IMR-90 (cell line): ENCODE results near the gene CSE1L. TPM values are rescaled to one million over a fixed set of nuclear protein-coding genes. Genes with fewer than 3 reads are reported as not detected.

ENCODE experiments used
- ATAC-seq: fragments of 200-7000 bp; cut with Tn5 transposase; 2 replicates; pipeline ENCODE4 v1.9.1; 2020; ENCODE audit warnings: low read depth, mild to moderate bottlenecking, moderate library complexity
- BruUV-seq: library from RNA; stranded (reverse); fragments of 400-500 nt; replicated peaks from 2 replicates; lab custom pipeline; 2021; lab: Mats Ljungman, UMichigan
- CTCF ChIA-PET: fragments of 300-600 bp; formaldehyde crosslinking; extraction: SDS; loops from one replicate; lab custom pipeline; 2021; ENCODE audit warnings: antibody characterized with exemption; lab: Yijun Ruan, JAX
- POLR2A ChIA-PET: fragments of 300-600 bp; sonication (Branson Sonifier 250); formaldehyde crosslinking; loops from one replicate; lab custom pipeline; 2022; ENCODE audit warnings: antibody characterized with exemption; ENCODE audit not compliant: unreplicated experiment; lab: Charles Lee
- DNase-seq: peaks from one replicate; pipeline ENCODE4 v3.0.0; 2013
- H2AFZ ChIP-seq: replicated peaks from 2 replicates; pipeline ENCODE3; 2013; ENCODE audit warnings: low read length, mild to moderate bottlenecking; ENCODE audit not compliant: poor library complexity
- H2AK5ac ChIP-seq: 2 replicates; pipeline ENCODE4 v1.6.1; 2013; ENCODE audit warnings: low read depth, low read length, inconsistent platforms
- H2AK9ac ChIP-seq: replicated peaks from 2 replicates; pipeline ENCODE3; 2013; ENCODE audit warnings: mild to moderate bottlenecking, low read depth, low read length, moderate library complexity; ENCODE audit not compliant: poor library complexity
- H2BK120ac ChIP-seq: 2 replicates; pipeline ENCODE4 v1.6.1; 2013; ENCODE audit warnings: low read depth, low read length, inconsistent platforms
- H2BK15ac ChIP-seq: 3 replicates; pipeline ENCODE4 v1.6.1; 2013; ENCODE audit warnings: low read depth, low read length, inconsistent platforms
- H2BK20ac ChIP-seq: 2 replicates; pipeline ENCODE4 v1.6.1; 2013; ENCODE audit warnings: low read depth, mild to moderate bottlenecking, inconsistent platforms, low read length, moderate library complexity
- H2BK5ac ChIP-seq: 2 replicates; pipeline ENCODE4 v1.6.1; 2013; ENCODE audit warnings: mild to moderate bottlenecking, low read depth, low read length, inconsistent platforms; ENCODE audit not compliant: poor library complexity, severe bottlenecking
- H3K14ac ChIP-seq: replicated peaks from 2 replicates; pipeline ENCODE4 v1.6.1; 2013; ENCODE audit warnings: low read depth, low read length, inconsistent platforms
- H3K18ac ChIP-seq: 2 replicates; pipeline ENCODE4 v1.6.1; 2013; ENCODE audit warnings: low read depth, low read length, control low read depth
- H3K23ac ChIP-seq: 2 replicates; pipeline ENCODE4 v1.6.1; 2013; ENCODE audit warnings: low read depth, low read length, inconsistent platforms
- H3K27ac ChIP-seq: 2 replicates; pipeline ENCODE4 v1.5.1; 2013; ENCODE audit warnings: mild to moderate bottlenecking, control low read depth, low read length; ENCODE audit not compliant: insufficient read depth
- H3K27me3 ChIP-seq: 2 replicates; pipeline ENCODE4 v1.6.1; 2013; ENCODE audit warnings: low read length; ENCODE audit not compliant: control insufficient read depth, insufficient read depth
- H3K36me3 ChIP-seq: 2 replicates; pipeline ENCODE4 v1.6.1; 2013; ENCODE audit warnings: low read length, mixed read lengths; ENCODE audit not compliant: control insufficient read depth, insufficient read depth
- H3K4ac ChIP-seq: 2 replicates; pipeline ENCODE4 v1.6.1; 2013; ENCODE audit warnings: low read depth, low read length, inconsistent platforms
- H3K4me1 ChIP-seq: 2 replicates; pipeline ENCODE4 v1.6.1; 2013; ENCODE audit warnings: low read length, mixed read lengths; ENCODE audit not compliant: control insufficient read depth, insufficient read depth
- H3K4me2 ChIP-seq: 2 replicates; pipeline ENCODE4 v1.6.1; 2013; ENCODE audit warnings: low read depth, mild to moderate bottlenecking, control low read depth, low read length, moderate library complexity
- H3K4me3 ChIP-seq: 2 replicates; pipeline ENCODE4 v1.5.1; 2013; ENCODE audit warnings: low read depth, mild to moderate bottlenecking, control low read depth, low read length, moderate library complexity; ENCODE audit not compliant: insufficient read depth
- H3K56ac ChIP-seq: 2 replicates; pipeline ENCODE4 v1.6.1; 2013; ENCODE audit warnings: low read length, inconsistent platforms; ENCODE audit not compliant: insufficient read depth; ENCODE audit errors: extremely low read depth
- H3K79me1 ChIP-seq, 2 experiments: 2 replicates each; pipeline ENCODE4 v1.6.1; 2013; ENCODE audit warnings: low read length in 2 of 2, inconsistent platforms in 1 of 2, low read depth in 1 of 2
- H3K9ac ChIP-seq: 2 replicates; pipeline ENCODE4 v1.6.1; 2013; ENCODE audit warnings: low read depth, low read length, control low read depth
- H3K9me1 ChIP-seq: 2 replicates; pipeline ENCODE4 v1.6.1; 2013; ENCODE audit warnings: low read length, inconsistent platforms; ENCODE audit not compliant: insufficient read depth
- H3K9me3 ChIP-seq: 2 replicates; pipeline ENCODE4 v1.6.1; 2013; ENCODE audit warnings: low read length; ENCODE audit not compliant: control insufficient read depth, insufficient read depth
- H4K20me1 ChIP-seq: 2 replicates; pipeline ENCODE4 v1.6.1; 2013; ENCODE audit warnings: low read length, inconsistent platforms; ENCODE audit not compliant: insufficient read depth
- H4K5ac ChIP-seq: 2 replicates; pipeline ENCODE4 v1.6.1; 2013; ENCODE audit warnings: mild to moderate bottlenecking, low read depth, low read length, control low read depth
- H4K8ac ChIP-seq, 2 experiments: 2 replicates each; pipeline ENCODE4 v1.6.1; 2013; ENCODE audit warnings: low read depth in 2 of 2, low read length in 2 of 2, control low read depth in 1 of 2, inconsistent platforms in 1 of 2
- H4K91ac ChIP-seq: 2 replicates; pipeline ENCODE4 v1.6.1; 2013; ENCODE audit warnings: low read depth, low read length, inconsistent platforms; ENCODE audit not compliant: insufficient read depth
- BHLHE40 ChIP-seq: fragments of 150-350 bp; IDR thresholded peaks from 2 replicates; pipeline ENCODE4 v1.6.1; 2016; ENCODE audit warnings: mild to moderate bottlenecking, low read depth, low read length
- CEBPB ChIP-seq: IDR thresholded peaks from 2 replicates; pipeline ENCODE4 v1.6.1; 2012; ENCODE audit warnings: low read depth, low read length, improper control_type of control experiment
- CHD1 ChIP-seq: IDR thresholded peaks from 2 replicates; pipeline ENCODE4 v1.6.1; 2012; ENCODE audit warnings: low read depth, low read length, improper control_type of control experiment
- FOS ChIP-seq: fragments of 150-350 bp; IDR thresholded peaks from 2 replicates; pipeline ENCODE4 v1.6.1; 2016; ENCODE audit warnings: low read depth, low read length
- MAFK ChIP-seq: IDR thresholded peaks from 2 replicates; pipeline ENCODE4 v1.6.1; 2012; ENCODE audit warnings: low read depth, low read length, improper control_type of control experiment
- MAZ ChIP-seq: IDR thresholded peaks from 2 replicates; pipeline ENCODE4 v1.6.1; 2012; ENCODE audit warnings: low read depth, mild to moderate bottlenecking, low read length, improper control_type of control experiment, moderate library complexity, borderline replicate concordance
- NFE2L2 ChIP-seq: fragments of 150-350 bp; IDR thresholded peaks from 2 replicates; pipeline ENCODE4 v1.6.1; 2016; ENCODE audit warnings: low read depth, mild to moderate bottlenecking, low read length
- POLR2A ChIP-seq: IDR thresholded peaks from 2 replicates; pipeline ENCODE4 v1.6.1; 2012; ENCODE audit warnings: mild to moderate bottlenecking, low read depth, low read length
- RAD21 ChIP-seq: IDR thresholded peaks from 2 replicates; pipeline ENCODE4 v1.6.1; 2012; ENCODE audit warnings: low read length, improper control_type of control experiment
- RFX5 ChIP-seq: IDR thresholded peaks from 2 replicates; pipeline ENCODE4 v1.8.0; 2012; ENCODE audit warnings: low read depth, mild to moderate bottlenecking, low read length, moderate library complexity
- SMC3 ChIP-seq: fragments of 150-350 bp; IDR thresholded peaks from 2 replicates; pipeline ENCODE4 v1.6.1; 2016; ENCODE audit warnings: low read depth, mild to moderate bottlenecking, antibody characterized with exemption, low read length, moderate library complexity
- WGBS, 2 experiments: methylation state at CpG; one replicate each; pipeline versions ENCODE4 v1.1.5 to v1.1.7; 2013; ENCODE audit warnings: missing lambda C conversion rate in 2 of 2; ENCODE audit not compliant: insufficient read length in 1 of 2; ENCODE audit errors: extremely low coverage in 2 of 2; 5-methylcytosine and 5-hydroxymethylcytosine counted together
- dilution Hi-C: fragments of 300-500 bp; cut with HindIII; formaldehyde crosslinking; loops from one replicate; pipeline ENCODE4 v1.14.3; 2018; ENCODE audit warnings: low sequenced_read_pairs; ENCODE audit not compliant: unreplicated experiment
- in situ Hi-C: fragments of 300-500 bp; cut with MboI; formaldehyde crosslinking; loops from 3 replicates; pipeline ENCODE4 v1.14.3; 2019; ENCODE audit warnings: low sequenced_read_pairs, inconsistent platforms, mixed read lengths
- intact Hi-C: fragments of 100-400 bp; cut with micrococcal nuclease; formaldehyde crosslinking; loops from 2 replicates; pipeline ENCODE4 v1.10.0; 2022
- polyA plus RNA-seq, 3 experiments: library from polyadenylated mRNA; depleted of rRNA; stranded (reverse); fragments of >200 nt; gene quantifications; 2 replicates each; pipeline ENCODE4 v1.2.3, GENCODE V29; 2012; ENCODE audit warnings: low replicate concordance in 1 of 3
- total RNA-seq: library from RNA; depleted of rRNA; stranded (reverse); fragments of >200 nt; gene quantifications from 2 replicates; pipeline ENCODE4 v1.2.3, GENCODE V29; 2012
- TF ChIP-seq, protein P1 (sequence below): fragments of 150-350 bp; IDR thresholded peaks from 2 replicates; pipeline ENCODE4 v1.6.1; 2016; ENCODE audit warnings: low read depth, mild to moderate bottlenecking, low read length, moderate library complexity, borderline replicate concordance
- TF ChIP-seq, protein P2 (sequence below): conservative IDR thresholded peaks from 2 replicates; pipeline ENCODE4 v1.5.1; 2012; ENCODE audit warnings: mild to moderate bottlenecking, low read depth, low read length, improper control_type of control experiment

CSE1L gene
- total and polyA plus RNA-seq, 2 of the 4 experiments (the other 2 are of a cell fraction), result 34.3 to 81.7 TPM

DNA sequence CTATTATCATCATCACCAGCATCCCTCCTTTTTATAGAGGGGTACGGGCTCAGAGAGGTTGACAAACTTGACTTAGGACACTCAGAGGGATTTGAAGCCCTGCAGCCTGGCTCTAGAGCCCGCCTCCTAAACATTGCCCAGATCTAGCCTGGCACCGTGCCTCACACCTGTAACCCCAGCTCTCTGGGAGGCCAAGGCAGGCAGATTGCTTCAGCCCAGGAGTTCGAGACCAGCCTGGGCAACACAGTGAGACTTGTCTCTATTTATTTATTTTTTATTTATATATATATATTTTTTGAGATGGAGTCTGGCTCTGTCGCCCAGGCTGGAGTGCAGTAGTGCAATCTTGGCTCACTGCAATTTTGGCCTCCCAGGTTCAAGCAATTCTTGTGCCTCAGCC lies 6.3 kb upstream of the CSE1L start:
- no peak overlapping the region for H3K56ac ChIP-seq
- no peak overlapping the region for H2BK15ac ChIP-seq
- H4K20me1 ChIP-seq, result no peaks in the 10 kb centered on the region; the same call in 1 of the 2 replicates
- no peak overlapping the region for H3K27ac ChIP-seq
- no peaks in the 10 kb centered on the region; the same call in 1 of the 2 replicates for H3K9me1 ChIP-seq
- no peak overlapping the region for H2BK5ac ChIP-seq
- DNase-seq (no peak), ATAC-seq (no peak)
- H3K14ac ChIP-seq, result no peak overlapping the region
- no peaks in the 10 kb centered on the region for H3K27me3 ChIP-seq
- POLR2A ChIA-PET, result no interaction called here
- no peak overlapping the region for H3K4ac ChIP-seq
- intact Hi-C loops (no loop called here), in situ Hi-C loops (no loop called here), dilution Hi-C loops (no loop called here)
- H4K5ac ChIP-seq, result no peak overlapping the region
- no peak overlapping the region for H3K18ac ChIP-seq
- H2BK20ac ChIP-seq, result no peak overlapping the region
- H2BK120ac ChIP-seq, result no peak overlapping the region
- no peak overlapping the region for H3K9ac ChIP-seq
- H4K8ac ChIP-seq, result no peak overlapping the region
- peaks cover under 1% of the 10 kb centered on the region for H3K36me3 ChIP-seq
- no peak overlapping the region for H2AFZ ChIP-seq
- no peak overlapping the region for H2AK5ac ChIP-seq
- H3K4me1 ChIP-seq, result no peaks in the 10 kb centered on the region
- BruUV-seq, result no TSS peak
- no peak overlapping the region for H3K23ac ChIP-seq
- H3K9me3 ChIP-seq, result no peaks in the 10 kb centered on the region
- WGBS, 2 experiments, result no CpG with 5 or more reads among the region's 5 CpGs
- TF ChIP-seq CHD1, result no peak
- TF ChIP-seq MAFK, result no peak
- no peak for TF ChIP-seq RAD21
- no peak for TF ChIP-seq CEBPB
- TF ChIP-seq NFE2L2, result no peak
- TF ChIP-seq BHLHE40, result no peak
- no peak for TF ChIP-seq RFX5
- no peak for TF ChIP-seq FOS
- no peak for TF ChIP-seq MAZ
- TF ChIP-seq, protein P1, sequence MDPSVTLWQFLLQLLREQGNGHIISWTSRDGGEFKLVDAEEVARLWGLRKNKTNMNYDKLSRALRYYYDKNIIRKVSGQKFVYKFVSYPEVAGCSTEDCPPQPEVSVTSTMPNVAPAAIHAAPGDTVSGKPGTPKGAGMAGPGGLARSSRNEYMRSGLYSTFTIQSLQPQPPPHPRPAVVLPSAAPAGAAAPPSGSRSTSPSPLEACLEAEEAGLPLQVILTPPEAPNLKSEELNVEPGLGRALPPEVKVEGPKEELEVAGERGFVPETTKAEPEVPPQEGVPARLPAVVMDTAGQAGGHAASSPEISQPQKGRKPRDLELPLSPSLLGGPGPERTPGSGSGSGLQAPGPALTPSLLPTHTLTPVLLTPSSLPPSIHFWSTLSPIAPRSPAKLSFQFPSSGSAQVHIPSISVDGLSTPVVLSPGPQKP, result no peak
- TF ChIP-seq SMC3, result no peak
- no peak for TF ChIP-seq POLR2A
- TF ChIP-seq, protein P2, sequence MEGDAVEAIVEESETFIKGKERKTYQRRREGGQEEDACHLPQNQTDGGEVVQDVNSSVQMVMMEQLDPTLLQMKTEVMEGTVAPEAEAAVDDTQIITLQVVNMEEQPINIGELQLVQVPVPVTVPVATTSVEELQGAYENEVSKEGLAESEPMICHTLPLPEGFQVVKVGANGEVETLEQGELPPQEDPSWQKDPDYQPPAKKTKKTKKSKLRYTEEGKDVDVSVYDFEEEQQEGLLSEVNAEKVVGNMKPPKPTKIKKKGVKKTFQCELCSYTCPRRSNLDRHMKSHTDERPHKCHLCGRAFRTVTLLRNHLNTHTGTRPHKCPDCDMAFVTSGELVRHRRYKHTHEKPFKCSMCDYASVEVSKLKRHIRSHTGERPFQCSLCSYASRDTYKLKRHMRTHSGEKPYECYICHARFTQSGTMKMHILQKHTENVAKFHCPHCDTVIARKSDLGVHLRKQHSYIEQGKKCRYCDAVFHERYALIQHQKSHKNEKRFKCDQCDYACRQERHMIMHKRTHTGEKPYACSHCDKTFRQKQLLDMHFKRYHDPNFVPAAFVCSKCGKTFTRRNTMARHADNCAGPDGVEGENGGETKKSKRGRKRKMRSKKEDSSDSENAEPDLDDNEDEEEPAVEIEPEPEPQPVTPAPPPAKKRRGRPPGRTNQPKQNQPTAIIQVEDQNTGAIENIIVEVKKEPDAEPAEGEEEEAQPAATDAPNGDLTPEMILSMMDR, result no peak
- CTCF ChIA-PET, result no interaction called here
- peak overlapping the region; percentile 28 for H2AK9ac ChIP-seq
- no peak overlapping the region for H4K91ac ChIP-seq
- no peak overlapping the region for H3K4me2 ChIP-seq
- H3K4me3 ChIP-seq, result no peak overlapping the region
- H3K79me1 ChIP-seq, result no peaks in the 10 kb centered on the region; a peak in 1 of 4 replicates
